ENCODE data around the gene FA2H.
"Not testable (repeated sequence)": the region's sequence is repeated elsewhere in the genome, so short reads cannot be mapped to it uniquely, and the experiment has no call there.

FA2H gene, protein sequence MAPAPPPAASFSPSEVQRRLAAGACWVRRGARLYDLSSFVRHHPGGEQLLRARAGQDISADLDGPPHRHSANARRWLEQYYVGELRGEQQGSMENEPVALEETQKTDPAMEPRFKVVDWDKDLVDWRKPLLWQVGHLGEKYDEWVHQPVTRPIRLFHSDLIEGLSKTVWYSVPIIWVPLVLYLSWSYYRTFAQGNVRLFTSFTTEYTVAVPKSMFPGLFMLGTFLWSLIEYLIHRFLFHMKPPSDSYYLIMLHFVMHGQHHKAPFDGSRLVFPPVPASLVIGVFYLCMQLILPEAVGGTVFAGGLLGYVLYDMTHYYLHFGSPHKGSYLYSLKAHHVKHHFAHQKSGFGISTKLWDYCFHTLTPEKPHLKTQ

DNA sequence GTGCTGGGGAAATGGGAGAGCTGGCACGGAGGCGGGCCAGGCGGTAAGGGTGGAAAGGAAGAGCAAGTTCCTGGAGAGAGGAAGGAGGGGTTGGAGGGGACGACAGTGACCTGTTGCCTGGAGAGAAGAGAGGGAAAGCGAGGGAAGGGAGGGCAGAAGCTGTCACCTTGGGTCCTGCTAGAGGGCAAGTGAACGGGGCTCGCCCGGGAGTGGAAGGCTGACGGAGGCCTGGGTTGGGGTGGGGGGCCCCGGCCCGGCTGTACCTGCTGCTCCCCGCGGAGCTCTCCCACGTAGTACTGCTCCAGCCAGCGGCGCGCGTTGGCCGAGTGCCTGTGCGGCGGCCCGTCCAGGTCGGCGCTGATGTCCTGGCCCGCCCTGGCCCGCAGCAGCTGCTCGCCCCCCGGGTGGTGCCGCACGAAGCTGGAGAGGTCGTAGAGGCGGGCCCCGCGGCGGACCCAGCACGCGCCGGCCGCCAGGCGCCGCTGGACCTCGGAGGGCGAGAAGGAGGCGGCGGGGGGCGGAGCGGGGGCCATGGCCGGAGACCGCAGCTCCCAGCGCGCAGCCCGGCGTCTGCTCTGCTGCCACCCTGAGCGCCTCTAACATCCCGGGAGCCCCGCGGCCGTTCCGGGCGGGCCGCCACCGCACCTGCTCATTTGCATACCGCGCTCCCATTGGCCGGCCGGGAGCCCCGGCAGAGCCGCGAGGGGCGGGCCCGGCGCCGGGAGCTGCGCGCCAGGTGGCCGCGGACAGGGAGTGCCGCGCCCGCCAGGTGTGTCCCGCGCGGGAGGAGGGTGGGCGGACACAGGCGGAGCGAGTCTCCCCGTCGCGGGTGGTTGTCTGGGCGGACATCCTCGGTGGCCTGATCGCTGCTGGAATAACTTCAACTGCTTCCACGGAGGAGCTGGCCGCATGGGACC, at the start of gene FA2H:
FA2H (minus strand) TSS at position 598 of the 917 bp plus-strand sequence; CDS start at position 533, 65 bp downstream.
- in situ Hi-C loops (cut with MboI; ENCODE audit: low sequenced_read_pairs) = no loop called here

DNA sequence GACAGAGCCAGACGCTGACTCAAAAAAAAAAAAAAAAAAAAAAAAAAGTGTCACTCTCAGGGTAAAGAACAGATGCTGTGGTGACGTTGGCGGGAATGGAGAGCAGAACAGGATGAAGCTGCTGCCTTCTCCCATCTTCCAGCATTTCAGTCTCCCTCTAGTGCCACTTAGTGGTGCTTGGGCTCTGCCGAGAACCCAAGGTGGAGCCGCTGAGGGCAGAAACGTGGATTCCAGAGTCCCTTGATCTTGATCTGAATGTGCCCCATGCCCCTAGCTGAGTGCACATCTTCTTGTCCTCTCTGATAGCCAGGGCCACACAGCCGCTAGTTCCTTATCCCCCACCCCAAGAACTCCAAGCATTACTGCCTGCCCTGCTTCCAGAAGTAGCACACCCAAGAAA, 43.2 kb upstream of the FA2H start:
- in situ Hi-C loops (cut with MboI; ENCODE audit: low sequenced_read_pairs) = no loop called here

DNA sequence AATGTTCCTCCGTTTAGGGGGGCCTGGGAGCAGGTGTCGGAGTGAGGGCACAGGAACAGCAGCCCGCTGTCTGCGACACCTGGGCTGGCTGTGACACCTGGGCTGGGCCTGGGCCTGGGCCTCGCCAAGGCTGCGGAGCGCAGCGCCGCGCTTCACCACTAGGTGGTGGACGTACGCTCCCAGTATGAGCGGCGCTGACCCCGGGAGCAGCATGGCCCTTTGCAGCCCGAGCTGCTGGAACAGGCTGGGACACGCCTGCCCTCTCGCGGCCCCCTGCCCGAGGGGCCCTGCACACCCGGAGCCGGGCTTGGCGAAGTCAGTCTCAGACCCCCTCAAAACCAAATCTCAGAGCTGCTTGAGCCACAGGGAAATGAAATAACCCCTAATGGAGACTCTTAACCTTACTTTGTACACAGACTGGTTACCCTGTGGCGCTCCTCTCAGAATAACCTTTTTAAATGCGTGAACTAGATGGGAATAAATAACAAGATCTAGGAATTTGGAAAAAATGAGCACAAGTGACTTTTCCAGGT, 38.6 kb upstream of the FA2H start:
- in situ Hi-C loops (cut with MboI; ENCODE audit: low sequenced_read_pairs) = no loop called here

DNA sequence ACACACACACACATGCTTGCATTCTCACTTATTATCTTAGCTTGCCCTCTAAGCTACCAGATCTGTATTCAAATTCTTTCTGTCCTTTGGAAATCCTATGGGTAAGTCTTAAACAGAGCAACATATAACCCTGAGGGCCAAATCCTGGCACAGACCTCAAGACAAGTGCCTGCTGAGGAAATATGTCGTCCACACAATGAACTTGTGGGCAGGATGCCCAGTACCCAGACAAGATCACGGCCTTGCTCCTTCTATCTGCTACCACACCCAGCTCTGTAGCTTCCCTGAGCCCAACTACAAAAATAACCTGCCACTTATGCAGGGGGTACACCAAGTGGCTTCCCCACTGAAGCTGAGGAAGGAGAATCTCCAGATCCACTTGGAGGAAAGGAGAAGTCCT, 37.3 kb upstream of the FA2H start:
- in situ Hi-C loops (cut with MboI; ENCODE audit: low sequenced_read_pairs) = no loop called here

DNA sequence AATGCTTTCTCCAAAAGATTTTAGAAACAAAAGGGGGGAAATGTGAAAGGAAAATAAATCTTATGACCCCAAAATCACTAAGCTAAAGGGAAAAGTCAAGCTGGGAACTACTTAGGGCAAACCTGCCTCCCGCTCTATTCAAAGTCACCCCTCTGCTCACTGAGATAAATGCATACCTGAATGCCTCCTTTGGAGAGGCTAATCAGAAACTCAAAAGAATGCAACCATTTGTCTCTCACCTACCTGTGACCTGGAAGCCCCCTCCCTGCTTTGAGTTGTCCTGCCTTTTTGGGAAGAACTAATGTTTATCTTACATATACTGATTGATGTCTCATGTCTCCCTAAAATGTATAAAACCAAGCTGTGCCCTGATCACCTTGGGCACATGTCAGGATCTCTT, 36.6 kb upstream of the FA2H start:
- in situ Hi-C loops (cut with MboI; ENCODE audit: low sequenced_read_pairs) = not testable (repeated sequence)

DNA sequence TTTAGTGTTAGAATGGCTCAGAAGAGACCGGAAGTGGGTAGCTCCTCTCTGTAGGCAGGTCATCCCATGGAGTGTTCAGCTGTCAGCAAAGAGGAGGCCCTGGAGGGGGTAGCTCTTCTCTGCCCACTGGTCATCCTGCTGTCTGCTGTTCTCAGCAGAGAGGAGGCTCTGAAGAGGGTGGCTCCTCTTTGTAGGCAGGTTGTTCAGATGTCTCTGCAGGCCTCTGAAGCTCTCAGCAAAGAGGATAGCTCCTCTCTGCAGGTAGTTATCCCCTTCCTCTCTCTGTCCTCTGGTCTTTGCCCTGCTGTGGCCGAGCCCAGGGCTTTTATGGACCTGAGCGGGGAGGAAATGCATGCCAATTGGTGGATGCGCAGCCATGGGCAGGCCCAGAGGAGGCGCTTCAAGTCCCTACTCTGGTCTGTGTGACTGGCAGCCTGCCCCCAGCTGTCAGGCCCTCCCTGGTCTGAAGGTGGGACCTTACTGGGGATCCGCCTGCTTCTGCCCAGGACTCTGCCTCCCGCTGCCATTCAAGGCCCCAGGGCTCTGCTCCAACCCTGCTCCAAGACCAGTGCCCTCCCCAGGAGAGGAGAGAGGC, 32.5 kb upstream of the FA2H start:
- in situ Hi-C loops (cut with MboI; ENCODE audit: low sequenced_read_pairs) = no loop called here

DNA sequence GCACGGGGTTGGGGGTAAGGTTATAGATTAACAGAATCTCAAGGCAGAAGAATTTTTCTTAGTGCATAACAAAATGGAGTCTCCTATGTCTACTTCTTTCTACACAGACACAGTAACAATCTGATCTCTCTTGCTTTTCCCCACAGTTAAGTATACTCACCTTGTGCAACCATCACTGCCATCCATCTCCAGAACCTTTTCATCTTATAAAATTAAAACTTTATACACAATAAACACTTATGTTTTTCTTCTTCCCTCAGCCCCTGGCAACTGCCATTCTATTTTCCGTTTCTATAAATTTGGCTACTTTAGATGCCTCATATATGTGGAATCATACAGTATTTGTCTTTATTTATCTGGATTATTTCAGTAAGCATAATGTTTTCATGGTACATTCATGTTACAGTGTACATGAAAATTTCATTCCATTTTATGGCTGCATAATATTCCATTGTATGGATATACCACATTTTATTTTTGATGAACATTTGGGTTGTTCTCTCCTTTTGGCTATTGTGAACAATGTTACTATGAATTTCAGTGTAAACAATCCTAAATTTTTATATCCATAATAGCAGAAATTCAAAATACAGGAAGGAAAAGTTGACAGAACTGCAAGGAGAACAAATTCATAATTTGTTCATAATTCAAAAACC, 25.7 kb upstream of the FA2H start:
- in situ Hi-C loops (cut with MboI; ENCODE audit: low sequenced_read_pairs) = no loop called here

DNA sequence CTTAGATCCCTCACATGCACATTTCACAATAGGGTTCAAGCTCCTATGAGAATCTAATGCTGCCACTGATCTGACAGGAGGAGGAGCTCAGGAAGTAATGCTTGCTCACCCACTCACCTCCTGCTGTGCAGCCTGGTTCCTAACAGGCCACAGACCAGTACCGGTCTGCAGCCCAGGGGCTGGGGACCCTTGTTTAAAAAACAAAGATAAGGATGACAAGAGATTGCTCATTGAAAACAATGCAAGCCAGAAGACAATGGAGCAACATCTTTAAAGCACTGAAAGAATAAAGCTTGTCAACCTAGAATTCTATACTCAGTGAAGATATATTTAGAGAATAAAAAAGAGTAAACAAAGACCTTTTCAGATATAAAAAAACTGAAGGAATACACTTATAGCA, 22.8 kb upstream of the FA2H start:
- in situ Hi-C loops (cut with MboI; ENCODE audit: low sequenced_read_pairs) = no loop called here

DNA sequence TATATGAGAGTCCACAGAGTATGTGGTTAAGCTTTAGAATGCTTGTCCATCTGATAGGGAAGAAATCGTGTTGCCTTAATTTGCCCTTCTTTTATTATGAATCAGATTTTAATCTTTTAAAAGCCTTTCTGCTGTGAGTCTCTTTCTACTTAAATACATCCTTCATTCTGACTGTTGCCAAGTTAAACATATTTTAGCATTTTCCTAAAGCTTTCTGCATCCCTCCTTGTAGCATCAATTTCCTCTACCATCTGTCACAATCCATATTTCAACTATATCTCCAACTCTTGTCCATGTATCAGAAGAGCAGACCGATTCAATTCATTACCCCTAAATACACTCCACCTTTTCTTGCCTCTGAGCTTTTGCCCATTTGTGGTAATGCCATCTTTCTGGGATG, 20.5 kb upstream of the FA2H start:
- in situ Hi-C loops (cut with MboI; ENCODE audit: low sequenced_read_pairs) = no loop called here

DNA sequence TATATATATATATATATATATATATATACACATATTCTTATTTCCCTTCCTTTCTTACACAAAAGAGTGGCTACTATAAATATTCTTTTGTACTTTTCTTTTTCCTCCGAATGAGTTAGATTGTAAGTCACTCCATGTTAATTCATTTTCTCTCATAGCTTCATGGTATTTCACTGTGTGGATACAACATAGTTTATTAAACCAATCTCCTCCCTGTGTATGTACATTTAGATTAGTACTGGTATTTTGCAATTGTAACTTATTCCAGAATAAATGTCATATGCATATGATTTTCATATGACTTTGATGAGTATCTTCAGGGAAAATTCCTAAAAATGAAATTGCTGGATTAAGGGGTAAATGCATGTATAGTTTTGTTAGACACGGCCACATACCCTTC, 20.0 kb upstream of the FA2H start:
- in situ Hi-C loops (cut with MboI; ENCODE audit: low sequenced_read_pairs) = no loop called here

DNA sequence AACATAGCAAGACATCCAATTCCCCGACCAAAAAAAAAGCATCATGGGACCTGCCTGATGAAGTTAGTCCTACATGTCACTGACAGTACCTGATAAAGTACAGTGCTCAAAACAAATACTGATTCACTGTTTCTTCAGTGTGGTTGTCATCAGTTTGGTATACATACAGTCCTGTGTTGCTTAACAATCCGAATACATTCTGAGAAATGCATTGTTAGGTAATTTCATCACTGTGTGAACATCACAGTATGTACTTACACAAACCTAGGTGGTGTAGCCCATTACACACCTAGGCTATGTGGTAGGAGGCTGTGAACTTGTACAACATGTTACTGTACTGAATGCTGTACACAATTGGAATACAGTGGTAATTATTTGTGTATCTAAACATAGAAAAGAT, 19.0 kb upstream of the FA2H start:
- in situ Hi-C loops (cut with MboI; ENCODE audit: low sequenced_read_pairs) = no loop called here

DNA sequence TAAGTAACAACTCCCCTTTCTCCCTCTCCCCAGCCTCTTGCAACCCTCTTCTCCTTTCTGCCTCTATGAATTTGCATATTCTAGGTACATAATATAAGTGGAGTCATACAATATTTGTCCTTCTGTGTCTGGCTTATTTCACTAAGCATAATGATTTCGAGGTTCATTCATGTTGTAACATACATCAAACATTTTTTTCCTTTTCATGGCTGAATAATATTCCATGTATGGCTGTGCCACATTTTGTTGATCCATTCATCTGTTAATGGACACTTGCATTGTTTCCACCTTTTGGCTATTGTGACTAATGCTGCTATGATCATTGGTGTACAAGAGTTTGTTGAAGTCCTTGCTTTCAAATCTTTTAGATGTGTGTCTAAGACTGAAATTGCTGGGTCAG, 17.6 kb upstream of the FA2H start:
- in situ Hi-C loops (cut with MboI; ENCODE audit: low sequenced_read_pairs) = no loop called here

DNA sequence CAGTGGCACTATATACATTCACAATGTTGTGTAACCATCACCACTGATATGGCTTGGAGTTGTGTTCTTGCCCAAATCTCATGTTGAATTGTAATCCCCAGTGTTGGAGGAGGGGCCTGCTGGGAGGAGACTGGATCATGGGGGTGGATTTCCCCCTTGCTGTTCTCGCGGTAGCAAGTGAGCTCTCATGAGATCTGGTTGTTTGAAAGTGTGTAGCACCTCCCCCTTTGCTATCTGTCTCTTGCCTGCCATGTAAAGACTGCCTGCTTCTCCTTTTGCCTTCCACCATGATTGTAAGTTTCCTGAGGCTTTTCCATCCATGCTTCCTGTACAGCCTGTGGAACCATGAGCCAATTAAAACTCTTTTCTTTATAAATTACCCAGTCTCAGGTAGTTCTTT, 17.1 kb upstream of the FA2H start:
- in situ Hi-C loops (cut with MboI; ENCODE audit: low sequenced_read_pairs) = not testable (repeated sequence)

DNA sequence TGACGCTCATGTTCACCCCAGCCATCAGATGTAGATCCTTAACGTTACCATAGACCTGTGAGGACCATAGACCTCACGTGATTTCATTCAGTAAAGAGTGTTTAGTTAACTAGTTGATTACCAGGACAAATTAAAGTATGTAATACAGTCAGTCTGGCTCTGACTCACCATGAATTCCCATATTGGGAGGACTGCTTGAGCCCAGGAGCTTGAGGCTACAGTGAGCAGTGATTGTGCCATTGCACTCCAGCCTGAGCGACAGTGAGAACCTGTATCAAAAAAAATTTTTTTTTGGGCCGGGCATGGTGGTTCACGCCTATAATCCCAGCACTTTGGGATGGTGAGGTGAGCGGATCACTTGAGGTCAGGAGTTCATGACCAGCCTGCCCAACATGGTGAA, 13.5 kb upstream of the FA2H start:
- in situ Hi-C loops (cut with MboI; ENCODE audit: low sequenced_read_pairs) = no loop called here

DNA sequence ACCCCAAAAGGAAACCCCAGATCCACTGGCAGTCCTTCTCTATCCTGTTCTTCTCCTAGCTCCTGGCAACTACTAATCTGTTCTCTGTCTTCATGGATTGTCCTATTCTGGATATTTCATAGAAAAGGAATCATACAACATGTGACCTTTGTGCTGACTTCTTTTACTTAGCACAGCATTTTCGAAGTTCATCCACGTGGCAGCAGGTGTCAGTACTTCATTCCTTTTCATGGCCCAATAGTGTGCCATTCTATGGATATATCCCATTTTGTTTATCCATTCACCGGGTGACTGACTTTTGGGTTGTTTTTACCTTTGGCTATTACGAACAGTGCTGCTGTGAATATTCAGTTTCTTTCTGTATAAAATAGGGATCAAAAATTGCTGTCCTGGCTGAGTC, 10.4 kb upstream of the FA2H start:
- in situ Hi-C loops (cut with MboI; ENCODE audit: low sequenced_read_pairs) = no loop called here

DNA sequence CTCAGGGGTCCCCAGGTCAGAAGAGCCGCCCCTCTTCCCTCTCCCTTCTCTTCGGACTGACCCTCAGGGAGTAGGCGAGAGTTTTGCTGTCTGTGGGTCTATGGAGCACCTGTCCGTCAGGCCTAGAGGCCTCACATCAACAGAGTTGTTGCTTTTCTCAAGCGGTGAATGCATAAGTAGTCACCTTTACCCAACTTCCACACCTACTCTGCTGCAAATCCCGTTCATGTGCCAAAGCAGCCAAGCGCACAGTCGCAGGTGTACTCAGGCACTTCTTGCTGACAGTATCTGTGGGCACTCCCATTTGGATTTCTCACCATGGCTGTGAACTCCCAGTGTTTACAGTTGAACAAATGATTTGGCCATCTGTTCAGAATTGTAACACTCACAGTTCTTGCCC, 4.0 kb upstream of the FA2H start:
- in situ Hi-C loops (cut with MboI; ENCODE audit: low sequenced_read_pairs) = no loop called here

DNA sequence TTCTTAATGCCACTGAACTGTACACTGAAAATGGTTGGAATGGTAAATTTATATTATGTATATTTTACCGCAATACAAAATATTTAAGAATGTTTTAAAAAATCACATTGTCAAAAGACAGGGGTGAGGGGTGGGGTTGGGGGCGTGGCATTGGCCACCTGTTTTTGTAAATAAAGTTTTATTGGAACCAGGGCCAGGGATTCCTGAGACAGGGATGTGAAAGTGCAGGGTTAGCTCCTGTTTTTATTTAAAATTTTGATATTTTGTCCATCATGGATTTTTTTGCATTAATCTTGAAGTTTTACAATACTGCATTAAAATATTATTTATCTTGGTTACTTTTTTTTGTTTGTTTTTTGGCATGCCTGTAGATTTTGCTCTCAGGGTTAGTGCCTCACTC, 2.3 kb upstream of the FA2H start:
- in situ Hi-C loops (cut with MboI; ENCODE audit: low sequenced_read_pairs) = no loop called here

DNA sequence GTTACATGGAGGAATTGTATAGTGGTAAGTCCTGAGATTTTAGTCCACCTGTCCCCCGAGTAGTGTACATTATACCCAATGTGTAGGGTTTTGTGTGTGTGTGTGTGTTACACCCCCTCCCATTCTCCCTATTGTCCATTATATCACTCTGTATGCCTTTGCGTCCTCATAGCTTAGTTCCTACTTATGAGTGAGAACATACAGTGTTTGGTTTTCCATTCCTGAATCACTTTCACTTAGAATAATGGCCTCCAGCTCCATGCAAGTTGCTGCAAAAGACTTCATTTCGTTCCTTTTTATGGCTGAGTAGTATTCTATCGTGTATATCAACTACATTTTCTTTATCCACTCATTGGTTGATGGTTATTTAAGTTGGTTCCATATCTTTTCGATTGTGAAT, 635 bp upstream of the FA2H start:
- in situ Hi-C loops (cut with MboI; ENCODE audit: low sequenced_read_pairs) = no loop called here

DNA sequence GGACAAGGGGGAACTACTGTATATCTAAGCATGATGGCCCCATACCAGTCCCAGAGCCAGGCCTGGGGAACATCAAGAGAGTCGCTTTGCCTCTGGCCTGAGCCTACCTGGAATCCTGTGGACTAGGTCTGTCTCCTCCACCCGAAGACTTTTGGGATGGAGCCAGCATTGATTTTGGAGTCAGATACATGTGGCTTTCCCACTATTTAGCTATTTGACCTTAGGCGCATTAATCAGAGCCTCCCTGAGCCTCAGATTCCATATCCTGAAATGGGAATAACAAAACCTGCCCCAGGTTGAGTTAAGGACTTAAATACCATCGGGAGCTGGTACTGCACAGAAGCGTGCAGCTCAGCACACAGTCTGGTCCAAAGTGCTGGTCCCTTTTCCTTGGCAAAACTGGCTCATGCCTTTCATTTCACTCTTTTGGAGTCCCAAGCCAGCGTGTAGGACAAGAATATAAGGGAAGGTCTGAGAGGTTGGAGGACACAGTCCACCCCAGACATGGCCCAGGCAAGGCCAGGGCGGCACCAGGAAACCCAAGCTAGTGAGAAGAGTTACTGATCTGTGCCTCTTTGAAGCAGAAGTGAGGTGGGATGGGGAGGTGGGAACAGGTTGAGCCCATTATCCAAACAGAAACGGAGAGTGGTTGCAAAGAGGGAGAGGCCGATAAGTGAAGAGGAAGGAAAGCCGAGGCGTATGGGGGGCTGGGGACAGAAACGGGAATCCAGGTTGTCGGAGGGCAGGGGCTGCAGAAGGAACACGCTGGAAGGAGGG, 986 bp downstream of the FA2H start:
- in situ Hi-C loops (cut with MboI; ENCODE audit: low sequenced_read_pairs) = no loop called here

DNA sequence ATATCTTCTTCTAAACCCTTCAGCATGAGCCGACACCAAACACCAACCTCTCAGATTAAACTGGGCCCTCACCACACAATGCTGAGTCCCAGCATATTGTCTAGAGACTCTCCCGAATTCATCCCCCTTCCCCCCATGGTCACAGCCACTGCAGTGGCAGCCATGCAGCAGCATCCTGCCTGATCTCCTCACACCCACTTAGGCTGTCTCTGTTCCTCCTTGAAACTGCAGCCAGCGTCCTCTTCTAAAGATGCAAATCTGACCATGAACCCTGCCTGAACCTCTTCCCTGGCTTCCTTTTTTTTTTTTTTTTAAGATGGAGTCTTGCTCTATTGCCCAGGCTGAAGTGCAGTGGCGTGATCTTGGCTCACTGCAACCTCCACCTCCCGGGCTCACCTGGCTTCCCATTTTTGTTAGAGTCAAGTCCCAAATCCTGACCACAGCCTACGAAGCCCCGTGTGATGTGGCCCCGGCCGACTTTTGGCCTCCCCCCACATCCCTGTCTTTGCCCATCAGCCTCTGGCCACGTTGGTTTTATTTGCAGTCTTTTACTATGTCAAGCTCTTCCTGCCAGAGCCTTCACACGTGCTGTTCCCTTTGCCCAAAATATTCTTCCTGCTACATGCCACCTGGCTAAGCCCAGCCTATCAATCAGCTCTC, 2.8 kb downstream of the FA2H start:
- in situ Hi-C loops (cut with MboI; ENCODE audit: low sequenced_read_pairs) = no loop called here
